ENCODE measurements around the gene LZTR1. TPM values are rescaled to one million over a fixed set of nuclear protein-coding genes. Genes with fewer than 3 reads are reported as not detected.

LZTR1 gene
- total and polyA plus RNA-seq, 2 donors (not counting 3 experiments of a cell fraction or from before 2014, with no cell fraction given): 56.6 to 86.8 TPM

GRCh38 chr22:21015466-21016006 is 33.4 kb downstream of the LZTR1 start:
- dilution Hi-C loops (cut with MboI; ENCODE audit: extremely low pct_ligation_motif_present, low sequenced_read_pairs): no loop called here
- H3K4me2 ChIP-seq (ENCODE audit: insufficient read depth, low read length): no peak overlapping the region
- H3K4me3 ChIP-seq (replicated peaks in 1 of 3; ENCODE audit: insufficient read depth in 1 of 3, low read depth in 1 of 3, low read length in 3 of 3): no peak overlapping the region
- no peaks in the 10 kb centered on the region for H3K27me3 ChIP-seq (ENCODE audit: control insufficient read depth in 2 of 2, insufficient read depth in 2 of 2, low read length in 2 of 2)
- no peak overlapping the region for H2AFZ ChIP-seq (ENCODE audit: low read depth, low read length)
- H3K36me3 ChIP-seq (ENCODE audit: control insufficient read depth in 2 of 2, extremely low read depth in 1 of 2, insufficient read depth in 2 of 2, low read length in 2 of 2): no peaks in the 10 kb centered on the region
- CTCF ChIA-PET: interaction anchor here (1.0 to 1.8 kb wide), 2 partner anchors 12 to 130 kb away, joined by 3 to 5 read pairs; no protein-coding TSS in a partner anchor
- DNase-seq (ENCODE audit: low read depth, low spot score) (no peak), FAIRE-seq (no peak)
- no peak overlapping the region for H3K27ac ChIP-seq (ENCODE audit: insufficient read depth, low read depth, low read length)
- intact Hi-C loops (cut with micrococcal nuclease): loop anchor here (2.0 kb wide), 1 partner anchor 29 kb away; the partner anchor contains the start of gene LRRC74B
- H4K20me1 ChIP-seq (replicated peaks; ENCODE audit: control insufficient read depth, extremely low read depth, insufficient read depth, low read length): no peaks in the 10 kb centered on the region
- H3K4me1 ChIP-seq (ENCODE audit: control insufficient read depth, extremely low read depth, insufficient read depth, low read length): peaks cover 13% of the 10 kb centered on the region
- no peaks in the 10 kb centered on the region for H3K79me2 ChIP-seq (ENCODE audit: control insufficient read depth, insufficient read depth, low read length)
- no peak overlapping the region for H3K9ac ChIP-seq (replicated peaks; ENCODE audit: extremely low read depth, insufficient read depth, low read length)
- no peaks in the 10 kb centered on the region for H3K9me1 ChIP-seq (replicated peaks; ENCODE audit: control insufficient read depth, extremely low read depth, insufficient read depth, low read length)
- POLR2A ChIA-PET: no interaction called here
- TF ChIP-seq MYC (IDR thresholded peaks at IDR 0.05; ENCODE audit: low read depth, low read length) (no peak), CTCF (IDR thresholded peaks at IDR 0.05; ENCODE audit: extremely low read depth in 1 of 2, insufficient read depth in 1 of 2, low read depth in 1 of 2, low read length in 2 of 2) (no peak), EZH2 (IDR thresholded peaks at IDR 0.05; ENCODE audit: borderline replicate concordance, low read depth, low read length, severe bottlenecking) (no peak)
- BruUV-seq (replicated peaks): no TSS peak
- H3K9me3 ChIP-seq (replicated peaks; ENCODE audit: control insufficient read depth, insufficient read depth, low read length): no peaks in the 10 kb centered on the region

GRCh38 chr22:21016644-21017420 is 34.7 kb downstream of the LZTR1 start:
- Histone ChIP-seq H3K27me3 (ENCODE audit: control insufficient read depth in 2 of 2, insufficient read depth in 2 of 2, low read length in 2 of 2) (no peaks in the 10 kb centered on the region), H3K79me2 (ENCODE audit: control insufficient read depth, insufficient read depth, low read length) (no peaks in the 10 kb centered on the region), H3K4me1 (ENCODE audit: control insufficient read depth, extremely low read depth, insufficient read depth, low read length) (peaks cover 13% of the 10 kb centered on the region), H3K27ac (ENCODE audit: insufficient read depth, low read depth, low read length) (no peak overlapping the region), H3K9ac (replicated peaks; ENCODE audit: extremely low read depth, insufficient read depth, low read length) (no peak overlapping the region), H3K9me3 (replicated peaks; ENCODE audit: control insufficient read depth, insufficient read depth, low read length) (no peaks in the 10 kb centered on the region), H4K20me1 (replicated peaks; ENCODE audit: control insufficient read depth, extremely low read depth, insufficient read depth, low read length) (no peaks in the 10 kb centered on the region), H2AFZ (ENCODE audit: low read depth, low read length) (no peak overlapping the region), H3K4me3 (replicated peaks in 1 of 3; ENCODE audit: insufficient read depth in 1 of 3, low read depth in 1 of 3, low read length in 3 of 3) (no peak overlapping the region), H3K9me1 (replicated peaks; ENCODE audit: control insufficient read depth, extremely low read depth, insufficient read depth, low read length) (no peaks in the 10 kb centered on the region), H3K36me3 (ENCODE audit: control insufficient read depth in 2 of 2, extremely low read depth in 1 of 2, insufficient read depth in 2 of 2, low read length in 2 of 2) (no peaks in the 10 kb centered on the region), H3K4me2 (ENCODE audit: insufficient read depth, low read length) (no peak overlapping the region)
- POLR2A ChIA-PET: no interaction called here
- dilution Hi-C loops (cut with MboI; ENCODE audit: extremely low pct_ligation_motif_present, low sequenced_read_pairs) (no loop called here), intact Hi-C loops (cut with micrococcal nuclease) (no loop called here)
- DNase-seq (ENCODE audit: low read depth, low spot score): no peak
- TF ChIP-seq EZH2 (IDR thresholded peaks at IDR 0.05; ENCODE audit: borderline replicate concordance, low read depth, low read length, severe bottlenecking) (no peak), POLR2AphosphoS5 (IDR thresholded peaks at IDR 0.05; ENCODE audit: insufficient read depth, low read depth, low read length) (no peak), GATA2 (IDR thresholded peaks at IDR 0.05; ENCODE audit: insufficient read depth, insufficient read length, low read depth, low read length) (no peak), FOS (IDR thresholded peaks at IDR 0.05; ENCODE audit: borderline replicate concordance, insufficient read depth, low read length) (no peak), POLR2A (IDR thresholded peaks at IDR 0.05; ENCODE audit: low read depth, low read length) (no peak), MAX (IDR thresholded peaks at IDR 0.05; ENCODE audit: insufficient read depth, insufficient read length) (no peak)
- no peak for FAIRE-seq
- CTCF ChIA-PET: interaction anchor here (0.6 to 0.7 kb wide), 3 partner anchors 29 to 1892 kb away, joined by 3 to 5 read pairs (median 3); no protein-coding TSS in a partner anchor
- BruUV-seq (replicated peaks): no TSS peak

Data from endothelial cell of umbilical vein (primary cell).